ENCODE data around the gene PCDHB3. TPM values are rescaled to one million over a fixed set of nuclear protein-coding genes. Genes with fewer than 3 reads are reported as not detected.
A peak's percentile ranks its signal among the peaks of the same experiment; 100 is the strongest.
"Not testable (repeated sequence)": the region's sequence is repeated elsewhere in the genome, so short reads cannot be mapped to it uniquely, and the experiment has no call there.

PCDHB3 gene
- total RNA-seq, 4 donors from 2014 or later, result 0.81 to 3.0 (median 2.4) TPM

GRCh38 chr5:141084487-141084989, 15.7 kb upstream of the PCDHB3 start:
- Histone ChIP-seq H3K9me3 (no peaks in the 10 kb centered on the region), H3K4me3 (replicated peaks in 1 of 3) (peak overlapping the region in 1 of 3 donors; percentile 15), H3K4me1 (no peaks in the 10 kb centered on the region), H3K27me3 (no peaks in the 10 kb centered on the region), H3K27ac (peak overlapping the region; percentile 18 to 61 (median 48)), H3K36me3 (no peaks in the 10 kb centered on the region)
- DNase-seq, result peak; percentile 44 to 63
- intact Hi-C loops (cut with DNase I), result no loop called here
- 12% methylated on average over 21 of the region's 21 CpGs for WGBS, 2 donors
- peak in 1 of 2 donors; percentile 22 for TF ChIP-seq POLR2A (IDR thresholded peaks at IDR 0.05)
- TF ChIP-seq, protein P1, sequence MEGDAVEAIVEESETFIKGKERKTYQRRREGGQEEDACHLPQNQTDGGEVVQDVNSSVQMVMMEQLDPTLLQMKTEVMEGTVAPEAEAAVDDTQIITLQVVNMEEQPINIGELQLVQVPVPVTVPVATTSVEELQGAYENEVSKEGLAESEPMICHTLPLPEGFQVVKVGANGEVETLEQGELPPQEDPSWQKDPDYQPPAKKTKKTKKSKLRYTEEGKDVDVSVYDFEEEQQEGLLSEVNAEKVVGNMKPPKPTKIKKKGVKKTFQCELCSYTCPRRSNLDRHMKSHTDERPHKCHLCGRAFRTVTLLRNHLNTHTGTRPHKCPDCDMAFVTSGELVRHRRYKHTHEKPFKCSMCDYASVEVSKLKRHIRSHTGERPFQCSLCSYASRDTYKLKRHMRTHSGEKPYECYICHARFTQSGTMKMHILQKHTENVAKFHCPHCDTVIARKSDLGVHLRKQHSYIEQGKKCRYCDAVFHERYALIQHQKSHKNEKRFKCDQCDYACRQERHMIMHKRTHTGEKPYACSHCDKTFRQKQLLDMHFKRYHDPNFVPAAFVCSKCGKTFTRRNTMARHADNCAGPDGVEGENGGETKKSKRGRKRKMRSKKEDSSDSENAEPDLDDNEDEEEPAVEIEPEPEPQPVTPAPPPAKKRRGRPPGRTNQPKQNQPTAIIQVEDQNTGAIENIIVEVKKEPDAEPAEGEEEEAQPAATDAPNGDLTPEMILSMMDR (IDR thresholded peaks at IDR 0.05), result peak in 4 of 6 experiments; percentile 46 to 73 (median 58)

DNA sequence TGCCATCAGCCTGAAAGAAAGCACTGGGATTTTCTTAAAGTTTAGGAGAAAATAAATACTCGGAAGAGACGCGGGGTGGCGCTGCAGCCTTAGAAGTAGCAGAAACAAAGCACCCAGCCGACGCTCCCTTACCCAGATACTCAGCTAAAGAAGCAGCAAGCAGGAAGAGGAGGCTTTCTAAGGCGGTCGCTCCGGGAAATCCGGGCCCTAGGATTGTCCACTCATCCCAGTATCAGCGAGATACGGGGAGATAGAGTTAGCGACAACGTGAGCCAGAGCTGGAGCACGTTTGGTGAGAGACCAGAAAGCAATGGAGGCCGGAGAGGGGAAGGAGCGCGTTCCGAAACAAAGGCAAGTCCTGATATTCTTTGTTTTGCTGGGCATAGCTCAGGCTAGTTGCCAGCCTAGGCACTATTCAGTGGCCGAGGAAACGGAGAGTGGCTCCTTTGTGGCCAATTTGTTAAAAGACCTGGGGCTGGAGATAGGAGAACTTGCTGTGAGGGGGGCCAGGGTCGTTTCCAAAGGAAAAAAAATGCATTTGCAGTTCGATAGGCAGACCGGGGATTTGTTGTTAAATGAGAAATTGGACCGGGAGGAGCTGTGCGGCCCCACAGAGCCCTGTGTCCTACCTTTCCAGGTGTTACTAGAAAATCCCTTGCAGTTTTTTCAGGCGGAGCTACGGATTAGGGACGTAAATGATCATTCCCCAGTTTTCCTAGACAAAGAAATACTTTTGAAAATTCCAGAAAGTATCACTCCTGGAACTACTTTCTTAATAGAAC, 5.6 kb upstream of the PCDHB3 start, which contains the start of gene PCDHB2:
TSS of gene PCDHB2 (plus strand) at position 135 of the 782 bp plus-strand sequence. CDS start at position 311, 176 bp downstream.
- Histone ChIP-seq H3K4me3 (replicated peaks in 1 of 3) (peak within 1 kb of the TSS in 1 of 3 donors; percentile 22), H3K9me3 (no peaks in the 10 kb centered on the region), H3K27me3 (no peaks in the 10 kb centered on the region), H3K4me1 (no peaks in the 10 kb centered on the region), H3K36me3 (no peaks in the 10 kb centered on the region), H3K27ac (no peak within 1 kb of the TSS)
- peak; percentile 3 to 19 for DNase-seq
- WGBS, 2 donors, result 14 to 17% methylated on average over 29 of the region's 29 CpGs
- TF ChIP-seq, protein P1 (IDR thresholded peaks at IDR 0.05), result peak in 3 of 6 experiments; percentile 10 to 39 (median 26)
- no peak for TF ChIP-seq POLR2A (IDR thresholded peaks at IDR 0.05)
- intact Hi-C loops (cut with DNase I), result no loop called here

- 33 to 60% methylated on average over 12 of the region's 12 CpGs for WGBS, 2 donors
- no peaks in the 10 kb centered on the region for H3K4me1 ChIP-seq
- peak overlapping the region in 1 of 3 donors; percentile 22 for H3K4me3 ChIP-seq (replicated peaks in 1 of 3)
- H3K27me3 ChIP-seq, result no peaks in the 10 kb centered on the region
- no peaks in the 10 kb centered on the region for H3K9me3 ChIP-seq
- no peaks in the 10 kb centered on the region for H3K36me3 ChIP-seq
- no peak overlapping the region for H3K27ac ChIP-seq
- intact Hi-C loops (cut with DNase I), result no loop called here
- no peak for TF ChIP-seq POLR2A (IDR thresholded peaks at IDR 0.05)
- TF ChIP-seq, protein P1 (IDR thresholded peaks at IDR 0.05), result no peak
- DNase-seq, result no peak
Measured at GRCh38 chr5:141095263-141095641, 5.0 kb upstream of the PCDHB3 start.

DNA sequence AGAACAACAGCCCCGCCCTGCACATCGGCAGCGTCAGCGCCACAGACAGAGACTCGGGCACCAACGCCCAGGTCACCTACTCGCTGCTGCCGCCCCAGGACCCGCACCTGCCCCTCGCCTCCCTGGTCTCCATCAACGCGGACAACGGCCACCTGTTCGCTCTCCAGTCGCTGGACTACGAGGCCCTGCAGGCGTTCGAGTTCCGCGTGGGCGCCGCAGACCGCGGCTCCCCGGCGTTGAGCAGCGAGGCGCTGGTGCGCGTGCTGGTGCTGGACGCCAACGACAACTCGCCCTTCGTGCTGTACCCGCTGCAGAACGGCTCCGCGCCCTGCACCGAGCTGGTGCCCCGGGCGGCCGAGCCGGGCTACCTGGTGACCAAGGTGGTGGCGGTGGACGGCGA, 4.1 kb upstream of the PCDHB3 start:
- H3K9me3 ChIP-seq; H3K4me3 ChIP-seq (replicated peaks in 1 of 3); intact Hi-C loops (cut with DNase I); H3K27ac ChIP-seq; H3K36me3 ChIP-seq; DNase-seq; H3K27me3 ChIP-seq; H3K4me1 ChIP-seq: not testable (repeated sequence)
- 34% methylated on average over 16 of the region's 46 CpGs; no CpG with 5 or more reads in 1 of the 2 donors for WGBS, 2 donors

GRCh38 chr5:141096586-141096985, 3.7 kb upstream of the PCDHB3 start:
- DNase-seq; H3K36me3 ChIP-seq; H3K27ac ChIP-seq; H3K4me3 ChIP-seq (replicated peaks in 1 of 3); H3K27me3 ChIP-seq; H3K4me1 ChIP-seq; intact Hi-C loops (cut with DNase I); H3K9me3 ChIP-seq: not testable (repeated sequence)
- WGBS, 2 donors, result 24% methylated on average over 17 of the region's 38 CpGs; no CpG with 5 or more reads in 1 of the 2 donors

GRCh38 chr5:141101059-141101458, 786 bp downstream of the PCDHB3 start:
- WGBS, 2 donors, result 29 to 56% methylated on average over 19 to 20 of the region's 20 CpGs
- H3K36me3 ChIP-seq, result no peaks in the 10 kb centered on the region
- no peaks in the 10 kb centered on the region for H3K4me1 ChIP-seq
- H3K4me3 ChIP-seq (replicated peaks in 1 of 3), result no peak overlapping the region
- no peak for TF ChIP-seq POLR2A (IDR thresholded peaks at IDR 0.05)
- TF ChIP-seq, protein P1 (IDR thresholded peaks at IDR 0.05), result no peak
- intact Hi-C loops (cut with DNase I), result no loop called here
- DNase-seq, result no peak
- no peaks in the 10 kb centered on the region for H3K9me3 ChIP-seq
- no peak overlapping the region for H3K27ac ChIP-seq
- H3K27me3 ChIP-seq, result no peaks in the 10 kb centered on the region

- intact Hi-C loops (cut with DNase I); H3K27ac ChIP-seq; H3K27me3 ChIP-seq; H3K4me1 ChIP-seq; DNase-seq; H3K9me3 ChIP-seq; H3K4me3 ChIP-seq (replicated peaks in 1 of 3); H3K36me3 ChIP-seq: not testable (repeated sequence)
- 14 to 48% methylated on average over 8 to 9 of the region's 39 CpGs for WGBS, 2 donors
Measured at GRCh38 chr5:141102070-141102469, 1.8 kb downstream of the PCDHB3 start.

GRCh38 chr5:141102471-141102870, 2.2 kb downstream of the PCDHB3 start:
- H3K36me3 ChIP-seq; intact Hi-C loops (cut with DNase I); H3K4me1 ChIP-seq; DNase-seq; H3K4me3 ChIP-seq (replicated peaks in 1 of 3); H3K9me3 ChIP-seq; H3K27me3 ChIP-seq; H3K27ac ChIP-seq: not testable (repeated sequence)
- WGBS, 2 donors, result no CpG with 5 or more reads among the region's 38 CpGs
